Natural killer cell (primary cell): ENCODE data around the gene SCG3. TPM values are rescaled to one million over a fixed set of nuclear protein-coding genes. Genes with fewer than 3 reads are reported as not detected.

Experiments used
- ATAC-seq, 3 donors: fragments of 150-1000 bp in 2 of 3; fragments of 200-7000 bp in 1 of 3; cut with Tn5 transposase; 1 replicate in 1 of 3; 2 replicates in 2 of 3; pipeline ENCODE4 v1.10.0; 2021; ENCODE audit warnings: mild to moderate bottlenecking in 2 of 3, moderate library complexity in 2 of 3
- DNase-seq, 2 donors: peaks; one replicate each; pipeline versions ENCODE4 v3.0.0 to v3.0.0-alpha.2; 2013 to 2021; ENCODE audit warnings: mixed read lengths in 1 of 2
- H3K27ac ChIP-seq: one replicate; pipeline ENCODE4 v1.5.1; 2013; ENCODE audit warnings: mild to moderate bottlenecking, low read length
- H3K27me3 ChIP-seq: one replicate; pipeline ENCODE4 v1.6.1; 2013; ENCODE audit warnings: low read length; ENCODE audit not compliant: control insufficient read depth, insufficient read depth
- H3K36me3 ChIP-seq: one replicate; pipeline ENCODE4 v1.6.1; 2013; ENCODE audit warnings: low read length; ENCODE audit not compliant: control insufficient read depth, insufficient read depth
- H3K4me1 ChIP-seq: one replicate; pipeline ENCODE4 v1.6.1; 2013; ENCODE audit warnings: low read length; ENCODE audit not compliant: control insufficient read depth, insufficient read depth
- H3K4me3 ChIP-seq: one replicate; pipeline ENCODE4 v1.5.1; 2013; ENCODE audit warnings: low read length
- H3K9me3 ChIP-seq: one replicate; pipeline ENCODE4 v1.6.1; 2013; ENCODE audit warnings: low read length; ENCODE audit not compliant: control insufficient read depth, insufficient read depth
- H3K27ac Mint-ChIP-seq, 2 donors: one replicate each; pipeline ENCODE4 v1.8.0; 2022; ENCODE audit warnings: mild to moderate bottlenecking in 2 of 2, mixed read lengths in 2 of 2, moderate library complexity in 1 of 2
- H3K27me3 Mint-ChIP-seq, 2 donors: one replicate each; pipeline ENCODE4 v1.8.0; 2022; ENCODE audit warnings: low read depth in 2 of 2, mixed read lengths in 2 of 2
- H3K36me3 Mint-ChIP-seq: one replicate; pipeline ENCODE4 v1.8.0; 2022; ENCODE audit warnings: mixed read lengths
- H3K4me1 Mint-ChIP-seq, 2 donors: one replicate each; pipeline ENCODE4 v1.8.0; 2022; ENCODE audit warnings: mixed read lengths in 2 of 2
- H3K4me3 Mint-ChIP-seq: one replicate; pipeline ENCODE4 v1.8.0; 2022; ENCODE audit warnings: mild to moderate bottlenecking, moderate library complexity, mixed read lengths
- H3K9me3 Mint-ChIP-seq, 2 donors: one replicate each; pipeline ENCODE4 v1.8.0; 2022; ENCODE audit warnings: mixed read lengths in 2 of 2
- CTCF ChIP-seq: fragments of 200-600 bp; IDR thresholded peaks from one replicate; pipeline ENCODE4 v1.8.0; 2022; ENCODE audit warnings: antibody characterized with exemption
- WGBS: methylation state at CpG from one replicate; pipeline ENCODE4 v1.1.7; 2013; ENCODE audit warnings: missing lambda C conversion rate; ENCODE audit not compliant: insufficient coverage; 5-methylcytosine and 5-hydroxymethylcytosine counted together
- intact Hi-C: fragments of 100-400 bp; cut with micrococcal nuclease; formaldehyde crosslinking; loops from one replicate; pipeline ENCODE4 v1.14.2; 2022
- total RNA-seq, 4 donors: library from RNA; stranded (reverse); fragments of 120-200 nt in 1 of 4; gene quantifications; one replicate each; pipeline versions ENCODE4 v1.2.3 to v1.2.4, GENCODE V29; 2013 to 2022

SCG3 gene
- total RNA-seq, 3 donors from 2014 or later (not counting 1 experiment from before 2014, with no cell fraction given), result not detected

GRCh38 chr15:51736069-51736468 is 54.8 kb downstream of the SCG3 start:
- ATAC-seq, result peak in 1 of 3 donors; percentile 13

GRCh38 chr15:51736751-51737521 is 55.6 kb downstream of the SCG3 start:
- Histone ChIP-seq H3K4me3 (peak overlapping the region; percentile 60), H3K27me3 (no peaks in the 10 kb centered on the region), H3K4me1 (peaks cover 57% of the 10 kb centered on the region), H3K27ac (peak overlapping the region; percentile 55), H3K36me3 (peaks cover 2% of the 10 kb centered on the region), H3K9me3 (no peaks in the 10 kb centered on the region)
- ATAC-seq (peak; percentile 37 to 66 (median 60)), DNase-seq (peak; percentile 46 to 79)
- Mint-ChIP-seq H3K4me3 (peak overlapping the region; percentile 91), H3K9me3 (no peaks in the 10 kb centered on the region), H3K36me3 (no peaks in the 10 kb centered on the region), H3K27me3 (no peaks in the 10 kb centered on the region), H3K27ac (peak overlapping the region; percentile 85 to 97), H3K4me1 (peaks cover 51 to 53% of the 10 kb centered on the region in 2 donors)
- intact Hi-C loops, result loop anchor here (5.0 to 10.0 kb wide), 2 partner anchors 88 to 235 kb away; partner anchors contain the start of genes LEO1 and TMOD3
- no peak for TF ChIP-seq CTCF
- under 1% methylated on average over 60 of the region's 69 CpGs for WGBS

More at GRCh38 chr15:51736069-51736468, 54.8 kb downstream of the SCG3 start:
- no peaks in the 10 kb centered on the region for H3K27me3 Mint-ChIP-seq
- H3K4me1 Mint-ChIP-seq, result peaks cover 60 to 61% of the 10 kb centered on the region in 2 donors
- no peaks in the 10 kb centered on the region for H3K9me3 ChIP-seq
- no peak for TF ChIP-seq CTCF
- H3K36me3 ChIP-seq, result peaks cover 2% of the 10 kb centered on the region
- H3K4me1 ChIP-seq, result peaks cover 64% of the 10 kb centered on the region
- peak in 1 of 2 donors; percentile 51 for DNase-seq
- H3K27me3 ChIP-seq, result no peaks in the 10 kb centered on the region
- intact Hi-C loops, result loop anchor here (5.0 to 10.0 kb wide), 2 partner anchors 89 to 236 kb away; partner anchors contain the start of genes LEO1 and TMOD3
- 29% methylated on average over 2 of the region's 3 CpGs for WGBS
- peak overlapping the region; percentile 60 for H3K4me3 ChIP-seq
- H3K36me3 Mint-ChIP-seq, result no peaks in the 10 kb centered on the region
- H3K27ac ChIP-seq, result peak overlapping the region; percentile 55
- peak overlapping the region; percentile 85 to 97 for H3K27ac Mint-ChIP-seq
- H3K9me3 Mint-ChIP-seq, result no peaks in the 10 kb centered on the region
- H3K4me3 Mint-ChIP-seq, result peak overlapping the region; percentile 91

- Histone ChIP-seq H3K4me1 (peaks cover 49% of the 10 kb centered on the region), H3K27me3 (no peaks in the 10 kb centered on the region), H3K9me3 (no peaks in the 10 kb centered on the region), H3K4me3 (peak within 1 kb of the TSS; percentile 63), H3K36me3 (peaks cover 2% of the 10 kb centered on the region), H3K27ac (peak within 1 kb of the TSS; percentile 81)
- intact Hi-C loops, result loop anchor here (5.0 to 10.0 kb wide), 2 partner anchors 87 to 235 kb away; partner anchors contain the start of genes LEO1 and TMOD3
- DNase-seq, result peak; percentile 52 to 79
- under 1% methylated on average over 67 of the region's 67 CpGs for WGBS
- no peak for TF ChIP-seq CTCF
- Mint-ChIP-seq H3K27me3 (peaks cover 2 to 5% of the 10 kb centered on the region in 2 donors), H3K27ac (peak within 1 kb of the TSS; percentile 85 to 97), H3K9me3 (no peaks in the 10 kb centered on the region), H3K36me3 (no peaks in the 10 kb centered on the region), H3K4me3 (peak within 1 kb of the TSS; percentile 91), H3K4me1 (peaks cover 44 to 45% of the 10 kb centered on the region in 2 donors)
- ATAC-seq, result peak; percentile 37 to 65 (median 59)
These were observed 56.4 kb downstream of the SCG3 start, which contains the start of gene LYSMD2 for GRCh38 chr15:51737522-51738305. LYSMD2 (minus strand) TSS chr15:51737655; CDS start chr15:51737622, 33 bp downstream.
